NB4 (cell line): ENCODE measurements around the gene UNC5B.

ENCODE experiments used
- CTCF ChIP-seq: IDR thresholded peaks from one replicate; pipeline ENCODE4 v1.5.1; 2012; ENCODE audit warnings: low read depth, low read length
- MAX ChIP-seq: IDR thresholded peaks from 2 replicates; pipeline ENCODE4 v1.6.1; 2011; ENCODE audit warnings: low read depth, low read length
- MYC ChIP-seq: IDR thresholded peaks from 2 replicates; pipeline ENCODE4 v1.6.1; 2011; ENCODE audit warnings: low read depth, low read length
- POLR2A ChIP-seq: IDR thresholded peaks from 2 replicates; pipeline ENCODE4 v1.6.1; 2011; ENCODE audit warnings: mild to moderate bottlenecking; ENCODE audit not compliant: insufficient read length; ENCODE audit errors: extremely low read depth

GRCh38 chr10:71280216-71280615, 67.8 kb downstream of the UNC5B start:
- TF ChIP-seq POLR2A (no peak), MYC (no peak), MAX (no peak), CTCF (no peak)
